HG03095 (cell line): ENCODE measurements around the gene TMPRSS12.
"Not testable (repeated sequence)": the region's sequence is repeated elsewhere in the genome, so short reads cannot be mapped to it uniquely, and the experiment has no call there.

Source experiments
- ATAC-seq: cut with Tn5 transposase; IDR thresholded peaks from one replicate; pipeline ENCODE4 v1.9.1; 2021; ENCODE audit warnings: moderate library complexity; ENCODE audit not compliant: unreplicated experiment

The TMPRSS12 gene

GRCh38 chr12:50925920-50926319 is 83.2 kb downstream of the TMPRSS12 start:
- no peak for ATAC-seq

- ATAC-seq = no peak
Measured at GRCh38 chr12:50926415-50926814, 83.7 kb downstream of the TMPRSS12 start.

GRCh38 chr12:50926932-50927331 is 84.2 kb downstream of the TMPRSS12 start:
- ATAC-seq = not testable (repeated sequence)

- no peak for ATAC-seq
Measured at GRCh38 chr12:50927356-50927755, 84.6 kb downstream of the TMPRSS12 start.

- no peak for ATAC-seq
Measured at GRCh38 chr12:50927766-50928224, 85.1 kb downstream of the TMPRSS12 start.

GRCh38 chr12:50928392-50928791 is 85.7 kb downstream of the TMPRSS12 start:
- ATAC-seq = no peak

- no peak for ATAC-seq
Measured at GRCh38 chr12:50929831-50930230, 87.1 kb downstream of the TMPRSS12 start.

GRCh38 chr12:50930477-50930876 is 87.8 kb downstream of the TMPRSS12 start:
- not testable (repeated sequence) for ATAC-seq

GRCh38 chr12:50932787-50933280 is 90.1 kb downstream of the TMPRSS12 start:
- ATAC-seq = no peak

GRCh38 chr12:50933459-50934124 is 90.9 kb downstream of the TMPRSS12 start:
- ATAC-seq = no peak

- no peak for ATAC-seq
Measured at GRCh38 chr12:50934371-50934851, 91.7 kb downstream of the TMPRSS12 start.

GRCh38 chr12:50934981-50935807 is 92.5 kb downstream of the TMPRSS12 start:
- ATAC-seq = no peak

GRCh38 chr12:50936821-50937530 is 94.2 kb downstream of the TMPRSS12 start:
- no peak for ATAC-seq
